GM19455 (cell line): Measurements from ENCODE around the gene DUS2.

Source experiments
- ATAC-seq: cut with Tn5 transposase; IDR thresholded peaks from one replicate; pipeline ENCODE4 v1.9.1; 2021; ENCODE audit not compliant: unreplicated experiment

The DUS2 gene

GRCh38 chr16:68040506-68041288 is 17.6 kb downstream of the DUS2 start:
- peak; percentile 59 for ATAC-seq

GRCh38 chr16:68041783-68042182 is 18.7 kb downstream of the DUS2 start:
- no peak for ATAC-seq

GRCh38 chr16:68046106-68046505 is 23.0 kb downstream of the DUS2 start:
- no peak for ATAC-seq

DNA sequence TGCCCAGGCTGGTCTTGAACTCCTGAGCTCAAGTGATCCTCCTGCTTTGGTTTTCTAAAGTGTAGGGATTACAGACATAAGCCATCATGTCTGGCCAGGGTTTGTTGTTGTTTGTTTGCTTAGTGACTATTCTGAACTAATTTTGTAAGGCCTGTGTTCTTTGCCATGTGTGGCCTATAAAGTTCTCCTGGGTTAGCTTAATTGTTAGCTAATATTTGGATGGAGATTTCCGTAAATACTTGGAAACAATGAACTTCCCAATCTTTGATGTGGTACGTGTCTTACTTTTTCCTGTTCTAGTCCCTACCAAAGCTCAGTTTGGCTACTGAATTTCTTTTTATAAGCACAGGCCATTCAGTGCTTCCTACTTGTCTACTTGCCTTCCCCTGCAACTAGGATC is 24.9 kb downstream of the DUS2 start:
- ATAC-seq: no peak

DNA sequence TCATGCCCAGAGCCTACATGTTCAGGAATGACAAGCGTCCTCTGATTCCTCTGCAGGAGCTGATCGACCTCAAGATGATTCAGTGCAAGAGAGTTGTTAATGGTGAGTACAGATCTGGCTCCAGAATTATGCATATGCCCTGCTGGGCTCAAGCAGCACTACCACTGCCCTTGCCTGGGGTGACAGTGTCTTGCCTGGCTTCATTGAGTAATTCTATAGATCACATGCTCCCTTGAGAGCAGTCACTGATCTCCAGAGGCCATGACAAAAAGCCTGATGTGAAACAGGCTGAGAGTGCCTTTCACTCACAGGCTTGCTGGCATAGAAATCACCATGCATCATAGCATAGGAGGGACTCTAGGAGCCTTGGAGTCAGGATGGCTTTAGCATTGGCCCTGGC is 26.4 kb downstream of the DUS2 start:
- no peak for ATAC-seq

GRCh38 chr16:68055395-68055794 is 32.3 kb downstream of the DUS2 start:
- no peak for ATAC-seq

DNA sequence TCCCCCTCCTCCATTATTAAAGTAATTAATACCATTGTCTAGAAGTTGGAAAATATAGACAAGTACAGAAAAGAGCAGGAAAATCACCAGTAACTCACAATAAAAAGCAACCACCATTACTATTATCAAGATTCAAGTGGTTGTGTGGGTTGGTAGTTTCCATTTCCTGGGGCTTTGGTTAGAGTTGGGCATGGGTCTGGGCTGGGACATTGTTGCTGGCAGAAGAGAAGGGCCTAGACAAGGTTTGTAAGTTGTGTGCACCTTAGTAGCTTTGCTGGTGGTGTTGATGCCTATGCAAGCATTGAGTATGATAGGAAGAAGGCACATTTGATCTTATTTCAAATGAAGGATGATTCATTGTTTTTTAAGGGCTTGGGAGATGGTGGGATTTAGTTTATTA is 36.7 kb downstream of the DUS2 start:
- ATAC-seq: no peak

DNA sequence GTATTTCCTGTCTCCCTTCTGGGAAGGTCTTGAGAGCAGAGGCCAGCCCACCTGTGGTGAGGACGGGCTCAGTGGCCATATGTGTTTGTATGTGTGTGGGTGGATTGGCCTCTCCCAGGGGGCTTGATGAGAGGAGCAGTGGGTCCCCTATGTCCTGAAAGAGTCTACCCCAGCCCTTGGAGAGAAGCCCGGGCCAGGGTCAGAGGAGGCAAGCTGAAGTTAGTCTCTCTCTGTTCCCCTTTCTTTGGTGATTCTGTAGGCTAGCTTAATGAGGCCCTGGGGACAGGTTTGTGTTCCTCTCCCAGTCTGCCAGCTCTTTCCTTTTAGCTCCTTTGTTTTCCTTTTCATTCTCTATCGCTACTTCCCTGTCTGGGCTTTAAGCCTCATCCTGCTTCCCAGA is 38.3 kb downstream of the DUS2 start:
- ATAC-seq: no peak

DNA sequence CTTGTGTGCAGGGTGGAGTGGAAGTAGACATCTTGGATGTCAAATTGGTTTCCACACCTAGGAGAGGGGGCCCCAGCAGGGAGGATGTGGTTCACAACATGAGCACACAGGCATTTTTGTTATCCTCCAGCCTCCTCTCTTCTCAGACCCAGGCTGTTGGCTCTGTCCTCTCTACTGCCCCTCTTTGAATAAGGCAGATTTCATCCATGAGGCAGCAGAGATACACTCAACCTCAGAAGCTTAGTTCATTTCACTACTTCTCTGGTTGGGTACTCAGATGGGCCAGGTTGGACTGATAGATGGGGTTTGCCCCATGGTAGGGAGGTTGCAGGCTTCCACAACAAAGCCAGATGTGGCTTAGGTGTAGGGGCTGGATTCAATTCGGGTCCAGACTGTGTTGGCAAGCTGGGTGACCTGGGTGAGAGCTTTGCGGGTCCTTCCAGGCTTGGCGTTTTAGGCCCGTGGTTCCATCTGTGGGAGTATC is 39.9 kb downstream of the DUS2 start:
- no peak for ATAC-seq

DNA sequence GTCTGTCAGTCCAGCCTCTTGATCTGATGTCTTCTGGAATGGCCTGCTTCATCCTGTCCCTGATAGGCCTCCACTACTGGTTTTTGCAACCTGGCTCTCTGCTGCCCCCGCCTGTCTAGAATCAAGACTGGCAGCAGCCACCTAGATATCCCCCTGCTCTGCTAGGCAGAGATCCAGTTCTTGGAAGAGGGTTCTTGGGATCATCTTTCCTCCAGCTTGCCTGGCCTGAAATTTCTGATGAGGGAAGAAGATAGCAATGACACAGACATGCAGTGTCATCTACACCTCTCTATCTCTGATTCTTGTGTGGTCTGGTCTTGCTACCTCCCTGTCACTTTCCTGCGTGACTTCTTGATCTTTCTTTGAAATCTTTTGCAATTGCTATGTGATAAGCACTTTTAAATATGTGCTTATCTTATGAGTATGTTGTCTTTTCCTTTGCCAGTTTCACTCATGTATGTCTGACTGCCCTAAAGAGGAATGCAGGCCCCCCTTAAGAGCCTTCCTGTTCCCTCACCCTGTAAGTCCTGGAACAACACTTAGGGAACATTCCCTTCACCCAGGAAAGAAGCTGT is 41.8 kb downstream of the DUS2 start:
- no peak for ATAC-seq

- ATAC-seq: no peak
Measured at GRCh38 chr16:68065716-68066305, 42.7 kb downstream of the DUS2 start.

DNA sequence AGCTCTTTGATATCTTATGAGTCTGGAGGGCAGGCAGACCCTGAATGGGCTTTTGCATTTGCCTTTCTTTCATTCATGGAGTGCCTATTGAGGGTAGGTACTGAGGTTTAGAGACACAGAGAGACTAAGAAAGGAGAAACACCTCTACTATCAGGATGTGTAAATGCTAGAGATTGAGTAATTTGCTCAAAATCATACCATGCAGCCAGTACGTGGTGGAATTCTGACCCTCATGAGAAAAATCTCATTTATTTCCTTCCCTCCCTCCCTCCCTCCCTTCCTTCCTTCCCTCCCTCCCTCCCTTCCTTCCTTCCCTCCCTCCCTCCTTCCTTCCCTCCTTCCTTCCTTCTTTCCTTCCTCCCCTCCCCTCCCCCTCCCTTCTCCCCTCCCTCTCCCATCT is 43.7 kb downstream of the DUS2 start:
- no peak for ATAC-seq

- ATAC-seq: no peak
Measured at GRCh38 chr16:68068926-68069325, 45.8 kb downstream of the DUS2 start.

- no peak for ATAC-seq
Measured at GRCh38 chr16:68069511-68070248, 46.6 kb downstream of the DUS2 start.

DNA sequence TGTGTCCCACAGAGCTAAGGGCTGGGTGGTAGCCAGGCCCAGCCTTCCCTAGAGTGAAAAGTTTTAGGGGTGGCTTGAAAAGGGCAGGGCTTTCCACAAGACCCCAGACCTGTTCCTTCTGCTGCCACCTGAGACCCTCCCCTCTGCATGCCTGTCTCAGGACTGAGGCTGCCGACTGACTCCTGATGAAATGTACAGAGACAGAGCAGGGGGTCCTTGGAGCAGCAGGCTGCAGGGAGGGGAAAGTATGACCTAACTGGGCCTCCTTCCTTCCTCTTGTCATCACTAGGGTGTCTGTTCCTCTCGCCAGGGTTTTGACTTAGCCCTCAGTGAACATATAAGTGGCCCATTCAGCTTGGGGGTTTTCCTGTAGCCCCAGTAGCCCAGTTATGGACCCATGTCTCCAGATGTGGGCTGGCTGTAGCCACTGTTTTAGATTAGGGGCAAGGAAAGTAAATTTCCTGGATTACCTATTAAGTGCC is 47.2 kb downstream of the DUS2 start:
- no peak for ATAC-seq

GRCh38 chr16:68070806-68071517 is 47.9 kb downstream of the DUS2 start:
- no peak for ATAC-seq

DNA sequence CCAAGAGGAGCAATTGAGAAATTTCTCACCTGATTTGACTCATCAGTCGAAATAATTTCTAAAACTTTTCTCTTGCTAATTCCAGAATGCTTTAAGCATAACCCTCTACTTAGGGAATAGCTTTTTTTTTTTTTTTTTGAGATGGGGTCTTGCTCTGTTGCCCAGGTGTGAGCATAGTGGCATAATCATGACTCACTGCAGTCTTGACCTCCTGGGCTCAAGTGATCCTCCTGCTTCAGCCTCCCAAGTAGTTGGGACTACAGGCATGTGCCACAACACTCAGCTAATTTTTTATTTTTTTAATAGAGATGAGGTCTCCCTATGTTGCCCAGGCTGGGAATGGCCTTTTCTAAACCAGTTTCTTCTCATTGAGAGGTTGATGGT is 48.4 kb downstream of the DUS2 start:
- no peak for ATAC-seq

DNA sequence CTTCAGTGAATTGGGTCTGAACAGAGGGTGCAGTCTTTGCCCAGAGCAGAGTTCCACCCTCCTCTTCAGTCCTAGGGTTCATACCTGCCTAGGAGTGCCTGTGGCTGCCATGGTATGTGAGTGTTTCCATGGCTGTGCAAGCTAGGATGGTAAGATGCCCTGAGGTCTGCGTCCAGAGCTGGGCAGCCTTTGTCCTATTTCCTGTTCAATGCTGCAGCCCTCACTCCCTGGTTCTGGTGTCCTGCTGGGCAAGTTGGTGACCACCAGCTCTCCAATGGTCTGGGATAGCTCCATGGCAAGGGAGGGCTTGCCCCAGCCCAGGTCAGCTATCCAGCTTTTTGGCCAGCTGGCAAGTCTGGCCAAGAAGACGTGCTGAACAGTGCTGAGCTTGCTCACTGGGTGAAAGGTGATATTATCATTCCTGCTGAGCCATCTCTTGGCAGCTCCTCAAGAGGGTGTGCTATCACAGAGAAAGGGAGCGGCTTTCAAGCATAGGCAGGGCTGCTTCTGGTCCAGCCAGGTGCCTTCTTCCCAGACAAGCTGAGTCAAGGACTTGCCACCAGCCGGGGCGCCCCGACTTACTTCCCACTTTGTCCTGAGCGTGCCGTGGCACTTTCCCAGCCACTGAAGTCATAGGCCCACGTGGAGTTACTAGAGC is 49.1 kb downstream of the DUS2 start:
- no peak for ATAC-seq

GRCh38 chr16:68073902-68074760 is 51.0 kb downstream of the DUS2 start:
- ATAC-seq: peak; percentile 7
